Fibroblast of skin of abdomen (primary cell): Measurements from ENCODE around the gene CATSPERD.
A peak's percentile ranks its signal among the peaks of the same experiment; 100 is the strongest.
"Not testable (repeated sequence)": the region's sequence is repeated elsewhere in the genome, so short reads cannot be mapped to it uniquely, and the experiment has no call there.

Experiments
- DNase-seq: peaks from one replicate; pipeline ENCODE4 v3.0.0-alpha.2; 2013

Gene CATSPERD

GRCh38 chr19:5698635-5699422 is 21.6 kb upstream of the CATSPERD start:
- DNase-seq, result no peak

- DNase-seq, result no peak
These were observed 19.9 kb upstream of the CATSPERD start for GRCh38 chr19:5700455-5701092.

DNA sequence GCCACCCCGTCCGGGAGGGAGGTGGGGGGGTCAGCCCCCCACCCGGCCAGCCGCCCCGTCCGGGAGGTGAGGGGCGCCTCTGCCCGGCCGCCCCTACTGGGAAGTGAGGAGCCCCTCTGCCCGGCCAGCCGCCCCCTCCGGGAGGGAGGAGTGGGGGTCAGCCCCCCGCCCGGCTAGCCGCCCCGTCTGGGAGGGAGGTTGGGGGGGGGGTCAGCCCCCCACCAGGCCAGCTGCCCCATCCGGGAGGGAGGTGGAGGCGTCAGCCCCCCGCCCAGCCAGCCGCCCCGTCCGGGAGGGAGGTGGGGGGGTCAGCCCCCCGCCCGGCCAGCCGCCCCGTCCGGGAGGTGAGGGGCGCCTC is 18.4 kb upstream of the CATSPERD start:
- not testable (repeated sequence) for DNase-seq

DNA sequence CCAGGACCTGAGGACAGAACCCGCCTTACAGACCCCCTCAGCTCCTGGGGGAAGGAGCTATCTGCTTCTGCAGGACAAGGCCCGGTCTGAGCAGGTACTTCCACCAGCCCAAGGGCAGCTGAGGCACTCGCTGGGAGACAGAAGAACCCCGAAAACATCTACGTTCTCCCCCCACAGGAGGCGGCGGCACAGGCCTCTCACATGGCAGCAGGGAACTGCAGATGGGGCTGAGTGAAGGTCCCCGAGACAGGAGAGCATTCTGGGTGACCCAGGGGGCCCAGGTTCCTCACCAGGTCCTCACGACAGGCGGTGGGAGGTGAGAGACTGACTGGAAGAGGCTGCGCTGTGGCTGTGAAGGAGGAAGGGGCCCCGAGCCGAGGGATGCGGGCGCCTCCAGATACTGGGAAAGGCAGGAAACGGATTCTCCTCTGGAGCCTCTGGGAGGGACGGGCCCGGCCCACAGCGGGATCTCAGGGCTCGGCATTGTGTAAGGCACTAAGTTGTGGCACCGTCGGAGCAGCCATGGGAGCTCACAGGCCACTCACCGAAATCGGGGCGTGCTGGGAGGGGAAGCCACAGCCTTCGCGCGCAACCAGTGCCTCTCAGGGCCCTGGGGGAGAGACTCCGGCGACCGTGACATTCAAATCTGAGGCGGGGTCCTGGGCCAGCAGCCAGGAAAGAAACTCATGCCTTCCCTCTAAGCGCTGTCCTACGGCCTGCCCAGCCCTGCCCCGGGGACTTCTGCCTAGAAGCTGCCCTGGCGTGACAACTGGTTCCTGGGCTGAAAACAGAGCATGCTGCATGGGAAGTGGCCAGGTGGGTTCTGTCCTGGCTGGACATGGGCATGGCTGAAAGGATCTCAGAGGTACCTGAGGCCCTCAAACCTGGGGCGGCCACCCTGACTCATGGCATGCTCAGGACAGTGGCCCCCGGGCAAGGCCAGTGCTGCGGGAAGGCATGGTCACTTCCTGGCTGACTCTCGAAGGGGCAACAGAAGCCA is 16.3 kb upstream of the CATSPERD start:
- no peak for DNase-seq

GRCh38 chr19:5705552-5705951 is 14.9 kb upstream of the CATSPERD start:
- no peak for DNase-seq

DNA sequence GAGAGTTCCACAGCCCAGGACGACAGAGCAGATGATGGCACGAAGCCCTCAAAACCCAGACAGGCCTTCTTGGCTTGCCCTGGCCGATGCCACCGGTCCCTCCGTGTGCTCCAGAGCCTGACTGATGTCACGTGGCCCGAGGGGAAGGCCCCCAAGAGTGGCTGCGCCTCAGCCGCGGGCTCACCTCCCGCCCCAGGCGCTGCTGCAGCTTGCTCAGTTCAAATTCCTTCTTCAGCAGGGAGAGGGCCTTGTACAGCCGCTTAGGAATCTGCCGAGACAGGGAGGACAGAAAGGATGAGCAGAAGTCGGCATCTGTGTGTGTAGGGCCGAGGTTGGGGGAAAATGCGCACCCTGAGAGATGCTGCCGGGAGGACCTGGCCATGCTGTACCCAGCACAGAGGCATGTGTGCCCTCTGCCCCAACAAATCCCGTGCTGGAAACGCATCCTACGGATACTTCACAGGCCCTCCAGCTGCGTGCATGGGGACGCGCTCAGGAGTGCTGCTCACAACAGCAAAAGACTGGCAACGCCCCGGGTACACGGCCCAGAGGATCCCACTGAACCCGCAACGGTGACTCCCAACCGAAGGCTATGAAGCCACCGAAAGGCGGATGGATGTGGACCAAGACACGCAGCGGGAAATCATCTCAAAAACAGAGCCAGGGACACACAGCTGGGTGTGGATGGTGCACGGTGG is 13.4 kb upstream of the CATSPERD start:
- DNase-seq, result no peak

DNA sequence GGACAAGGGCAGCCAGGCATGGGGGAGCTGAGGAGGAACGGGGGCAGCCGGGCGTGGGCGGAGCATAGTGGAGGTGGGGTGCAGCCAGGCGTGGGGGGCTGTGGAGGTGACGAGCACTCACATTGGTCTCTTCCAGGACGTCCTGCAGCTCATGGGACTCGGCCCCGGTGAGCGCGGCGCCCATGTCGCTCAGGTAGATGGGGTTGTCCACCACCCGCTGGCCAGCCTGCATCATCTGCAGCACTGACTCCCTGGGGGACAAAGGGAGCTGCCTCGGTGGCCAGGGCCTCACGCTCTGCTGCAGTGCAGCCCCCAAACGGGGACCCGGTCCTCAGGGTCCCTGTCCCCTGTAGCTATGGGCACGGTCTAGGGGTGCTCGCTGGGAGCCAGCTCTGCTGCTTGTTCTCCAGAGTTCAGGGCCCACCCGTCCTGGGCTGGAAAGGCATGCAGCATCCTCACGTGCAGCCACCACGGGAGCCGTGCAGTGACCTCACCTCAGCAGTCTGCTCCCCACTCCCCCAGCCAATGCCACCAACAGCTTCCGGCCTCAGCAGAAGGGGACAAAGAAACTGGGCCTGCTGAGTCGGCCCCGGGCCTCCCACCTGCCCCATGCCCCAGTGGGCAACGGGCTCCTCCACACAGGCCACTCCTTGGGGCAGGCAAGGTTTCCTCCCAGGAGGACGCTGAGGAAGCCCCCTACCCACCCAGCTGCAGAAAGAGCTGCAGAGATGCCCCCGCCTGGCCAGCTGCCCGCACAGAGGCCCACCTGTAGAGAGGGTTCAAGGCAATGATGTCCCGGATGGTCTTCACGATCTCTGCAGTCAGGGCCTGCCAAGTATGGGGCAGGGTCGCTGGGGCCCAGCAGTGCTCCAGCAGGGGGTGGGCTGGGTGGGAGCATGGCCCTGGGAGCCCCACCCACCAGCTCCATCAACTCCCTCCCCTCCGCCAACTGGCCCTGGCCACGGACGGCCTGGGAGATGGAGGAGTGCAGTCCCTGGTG is 12.6 kb upstream of the CATSPERD start:
- DNase-seq, result no peak

- DNase-seq, result no peak
These were observed 9.4 kb upstream of the CATSPERD start for GRCh38 chr19:5711025-5711424.

- no peak for DNase-seq
These were observed 8.7 kb upstream of the CATSPERD start for GRCh38 chr19:5711713-5712161.

- DNase-seq, result no peak
These were observed 7.2 kb upstream of the CATSPERD start for GRCh38 chr19:5713228-5713627.

DNA sequence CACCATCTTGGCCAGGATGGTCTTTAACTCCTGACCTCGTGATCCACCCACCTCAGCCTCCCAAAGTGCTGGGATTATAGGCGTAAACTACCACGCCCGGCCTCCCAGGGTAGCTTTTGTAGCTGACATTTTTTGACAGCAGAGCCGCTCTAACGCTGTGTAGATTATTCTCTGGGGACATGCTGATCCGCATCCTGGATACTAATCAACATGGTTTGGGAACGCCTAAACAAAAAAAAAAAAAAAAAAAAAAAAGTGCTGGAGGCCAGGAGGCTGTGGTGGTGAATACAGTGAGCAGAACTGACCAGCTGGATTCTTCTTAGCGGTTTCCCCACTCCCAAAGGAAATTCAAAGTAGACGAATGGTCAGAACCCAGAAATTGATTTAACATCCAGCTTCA is 5.6 kb upstream of the CATSPERD start:
- no peak for DNase-seq

GRCh38 chr19:5717215-5717935 is 3.1 kb upstream of the CATSPERD start:
- DNase-seq, result no peak

GRCh38 chr19:5718037-5718578 is 2.3 kb upstream of the CATSPERD start:
- peak; percentile 72 for DNase-seq

DNA sequence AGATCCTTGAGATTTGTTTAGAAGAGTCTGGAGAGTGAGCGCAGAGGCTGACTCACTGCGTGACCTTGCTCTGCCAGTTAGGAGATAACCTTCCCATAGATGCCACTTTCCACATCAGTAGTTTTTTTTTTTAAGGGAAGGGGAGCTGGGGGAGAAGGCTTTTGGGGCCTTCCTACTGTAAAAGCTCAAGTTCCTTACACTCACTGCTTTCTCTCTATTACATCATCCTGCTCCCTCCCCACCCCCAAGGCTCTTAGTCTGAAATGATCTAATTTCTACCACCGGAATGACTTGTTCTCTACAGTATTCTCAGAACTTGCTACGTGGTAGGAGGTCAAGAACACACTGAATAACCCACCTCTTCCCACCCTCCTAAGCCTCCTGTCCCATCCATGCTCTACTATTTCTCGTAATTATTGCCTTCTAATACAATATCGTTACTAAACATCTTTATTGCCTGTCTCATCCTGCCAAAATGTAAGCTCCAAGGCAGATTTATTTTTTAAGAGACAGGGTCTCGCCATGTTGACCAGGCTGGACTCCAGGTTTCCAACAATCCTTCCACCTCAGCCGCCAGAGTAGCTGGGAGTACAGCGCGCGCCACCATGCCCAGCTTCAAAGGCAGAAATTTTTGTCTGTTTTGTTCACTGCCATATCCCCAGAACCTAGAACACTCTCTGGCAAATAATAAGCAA is 1.7 kb upstream of the CATSPERD start:
- peak; percentile 95 for DNase-seq

DNA sequence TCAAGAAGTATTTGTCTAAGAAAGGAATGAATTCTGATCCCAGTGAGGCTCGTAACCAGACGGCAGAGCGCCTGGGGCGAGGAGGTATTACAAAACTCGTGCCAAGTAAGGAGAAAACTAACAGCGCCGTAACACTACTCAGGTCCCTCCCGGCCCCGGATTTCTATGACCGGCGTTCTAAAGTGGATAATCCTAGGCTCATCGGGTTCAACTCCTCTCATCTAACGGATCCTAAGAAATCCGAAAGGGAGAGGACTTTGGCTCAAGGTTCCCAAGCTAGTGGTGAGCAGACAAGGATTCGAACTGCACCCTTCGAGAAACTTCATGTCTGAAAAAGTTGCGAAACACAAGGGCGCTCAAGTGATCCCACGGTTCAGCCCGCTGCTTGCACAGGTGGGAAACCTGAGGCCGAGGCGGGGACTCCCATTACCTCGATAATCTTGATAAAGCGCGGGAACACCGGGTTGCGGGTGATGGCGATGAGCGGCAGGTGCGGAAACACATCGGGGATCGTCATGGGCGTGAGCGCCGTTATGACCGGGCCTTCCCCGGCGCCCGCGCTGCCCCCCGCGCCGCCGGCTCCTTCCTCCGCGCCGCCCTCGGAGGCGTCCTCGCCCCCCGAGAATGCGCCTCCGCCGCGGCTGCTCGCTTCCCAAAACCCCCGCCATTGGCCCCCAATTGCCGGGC is 1.0 kb upstream of the CATSPERD start:
- DNase-seq, result no peak

DNA sequence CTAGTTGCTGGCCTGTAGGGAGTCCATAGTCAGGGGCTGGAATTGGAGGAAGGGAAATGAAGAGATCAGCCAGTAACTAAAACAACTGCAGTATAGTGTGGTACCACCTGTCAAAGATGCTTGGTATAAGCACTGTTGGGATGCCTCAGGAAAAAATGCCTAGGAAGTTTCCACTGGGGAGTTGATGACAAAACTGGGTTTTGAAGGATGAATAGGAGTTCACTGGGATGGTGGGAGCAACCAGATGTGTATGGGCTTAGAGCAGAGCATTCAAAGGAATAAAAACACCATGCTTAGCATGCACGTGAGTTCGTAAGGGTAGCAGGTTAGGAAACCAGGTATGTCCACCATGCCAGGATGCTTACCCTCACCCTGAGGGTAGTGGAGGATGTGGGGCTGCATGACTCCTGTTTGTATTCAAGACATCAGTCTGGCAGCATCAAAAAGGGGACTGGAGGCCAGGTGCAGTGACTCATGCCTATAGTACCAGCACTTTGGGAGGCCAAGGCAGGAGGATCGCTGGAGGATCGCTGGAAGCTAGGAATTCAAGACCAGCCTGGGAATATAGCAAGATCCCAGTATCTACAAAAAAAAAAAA is 7.1 kb downstream of the CATSPERD start:
- DNase-seq, result no peak

- not testable (repeated sequence) for DNase-seq
These were observed 12.7 kb downstream of the CATSPERD start for GRCh38 chr19:5733172-5733571.

- DNase-seq, result no peak
These were observed 18.0 kb downstream of the CATSPERD start for GRCh38 chr19:5738423-5738822.
